ENCODE measurements around the gene HOXD8.
A peak's percentile ranks its signal among the peaks of the same experiment; 100 is the strongest.

The HOXD8 gene

DNA sequence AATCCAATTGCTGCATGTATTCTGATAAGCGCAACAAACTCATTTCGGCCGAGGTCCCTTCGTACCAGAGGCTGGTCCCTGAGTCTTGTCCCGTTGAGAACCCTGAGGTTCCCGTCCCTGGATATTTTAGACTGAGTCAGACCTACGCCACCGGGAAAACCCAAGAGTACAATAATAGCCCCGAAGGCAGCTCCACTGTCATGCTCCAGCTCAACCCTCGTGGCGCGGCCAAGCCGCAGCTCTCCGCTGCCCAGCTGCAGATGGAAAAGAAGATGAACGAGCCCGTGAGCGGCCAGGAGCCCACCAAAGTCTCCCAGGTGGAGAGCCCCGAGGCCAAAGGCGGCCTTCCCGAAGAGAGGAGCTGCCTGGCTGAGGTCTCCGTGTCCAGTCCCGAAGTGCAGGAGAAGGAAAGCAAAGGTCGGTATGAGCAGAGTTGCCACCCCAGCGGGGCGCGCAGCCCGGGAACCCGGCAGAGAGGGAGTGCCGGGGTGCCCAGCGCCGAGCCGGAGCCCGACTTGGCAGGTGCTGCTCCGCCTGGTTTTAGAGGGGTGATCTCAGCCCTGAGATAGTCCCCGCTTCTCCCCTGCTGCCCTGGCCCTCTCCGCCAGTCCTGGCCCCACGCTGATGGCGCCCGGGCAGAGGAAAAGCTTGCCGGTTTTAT is 12.2 kb upstream of the HOXD8 start:
- DNase-seq, result no peak

DNA sequence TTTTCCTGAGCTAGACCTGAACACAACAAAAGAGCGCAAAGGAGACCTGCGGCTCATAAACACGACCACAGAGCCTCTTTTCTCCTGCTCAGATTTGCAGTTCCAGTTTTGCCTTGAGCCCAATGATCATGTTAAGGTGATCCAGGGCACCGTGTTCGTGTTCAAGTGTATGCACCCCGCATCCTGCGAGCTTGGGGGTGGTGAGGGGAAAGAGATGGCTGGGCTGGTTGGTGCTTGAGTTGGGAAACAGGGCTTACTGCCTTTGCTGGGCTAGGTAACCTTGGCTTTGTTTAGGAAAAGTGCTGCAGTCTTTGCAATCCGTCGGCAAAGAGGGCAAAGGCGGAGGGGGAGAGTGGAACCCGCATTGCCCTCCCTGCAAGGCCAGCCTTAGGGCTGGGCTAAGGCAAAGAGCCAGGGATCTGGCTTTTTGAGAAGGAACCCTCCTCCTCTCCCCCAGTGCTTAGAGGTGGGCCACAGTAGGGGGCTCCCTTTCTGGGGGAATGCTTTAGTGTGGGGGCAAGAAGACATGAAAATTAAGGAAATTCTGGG is 11.6 kb upstream of the HOXD8 start:
- DNase-seq, result no peak

GRCh38 chr2:176118601-176119339 is 10.7 kb upstream of the HOXD8 start:
- DNase-seq, result no peak

- DNase-seq, result no peak
Measured at GRCh38 chr2:176120364-176121189, 8.9 kb upstream of the HOXD8 start.

- no peak for DNase-seq
Measured at GRCh38 chr2:176121190-176122051, 8.1 kb upstream of the HOXD8 start.

GRCh38 chr2:176122052-176122682 is 7.3 kb upstream of the HOXD8 start:
- DNase-seq, result no peak

GRCh38 chr2:176122683-176123410 is 6.7 kb upstream of the HOXD8 start, which contains the start of gene HOXD9:
HOXD9 (plus strand) TSS chr2:176122719; CDS start chr2:176122769, 50 bp downstream.
- no peak for DNase-seq

GRCh38 chr2:176123411-176124109 is 5.9 kb upstream of the HOXD8 start:
- DNase-seq, result no peak

DNA sequence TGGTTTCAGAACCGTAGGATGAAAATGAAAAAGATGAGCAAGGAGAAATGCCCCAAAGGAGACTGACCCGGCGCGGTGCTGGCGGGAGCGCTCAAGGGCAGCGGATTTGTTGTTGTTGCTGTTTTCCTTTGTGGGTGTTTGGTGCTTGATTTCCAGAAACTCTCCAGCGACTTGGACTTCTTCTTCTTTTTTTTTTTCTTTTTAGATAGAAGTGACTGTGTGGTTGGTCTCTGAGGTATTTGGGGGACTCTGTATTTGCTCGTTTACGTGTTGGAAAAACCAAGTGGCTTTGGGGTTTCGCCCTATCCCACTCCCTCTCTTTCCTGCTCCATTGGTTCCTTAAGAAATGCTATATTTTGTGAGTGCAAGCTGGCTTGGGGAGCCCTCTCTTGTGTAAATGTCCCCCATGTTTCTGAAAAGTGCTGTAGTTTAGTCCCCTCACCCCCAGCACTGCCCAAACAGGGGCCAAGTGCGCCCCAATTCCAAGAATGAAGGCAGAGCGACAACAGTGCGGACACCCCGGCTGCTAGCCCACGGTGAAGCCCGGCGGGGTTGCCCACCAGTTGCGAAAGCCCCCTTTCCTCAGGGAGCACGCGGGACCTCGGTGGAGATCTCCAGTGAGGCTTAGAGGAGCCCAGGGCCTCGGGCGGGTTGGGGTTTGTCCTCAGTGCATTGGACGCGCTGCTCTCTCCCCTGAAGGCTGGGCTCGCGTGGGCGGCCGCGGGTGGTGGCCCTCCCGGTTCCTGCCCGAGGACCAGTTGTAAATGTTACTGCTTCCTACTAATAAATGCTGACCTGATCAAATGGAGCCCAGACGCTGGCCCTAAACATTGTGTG is 5.2 kb upstream of the HOXD8 start:
- DNase-seq, result no peak

DNA sequence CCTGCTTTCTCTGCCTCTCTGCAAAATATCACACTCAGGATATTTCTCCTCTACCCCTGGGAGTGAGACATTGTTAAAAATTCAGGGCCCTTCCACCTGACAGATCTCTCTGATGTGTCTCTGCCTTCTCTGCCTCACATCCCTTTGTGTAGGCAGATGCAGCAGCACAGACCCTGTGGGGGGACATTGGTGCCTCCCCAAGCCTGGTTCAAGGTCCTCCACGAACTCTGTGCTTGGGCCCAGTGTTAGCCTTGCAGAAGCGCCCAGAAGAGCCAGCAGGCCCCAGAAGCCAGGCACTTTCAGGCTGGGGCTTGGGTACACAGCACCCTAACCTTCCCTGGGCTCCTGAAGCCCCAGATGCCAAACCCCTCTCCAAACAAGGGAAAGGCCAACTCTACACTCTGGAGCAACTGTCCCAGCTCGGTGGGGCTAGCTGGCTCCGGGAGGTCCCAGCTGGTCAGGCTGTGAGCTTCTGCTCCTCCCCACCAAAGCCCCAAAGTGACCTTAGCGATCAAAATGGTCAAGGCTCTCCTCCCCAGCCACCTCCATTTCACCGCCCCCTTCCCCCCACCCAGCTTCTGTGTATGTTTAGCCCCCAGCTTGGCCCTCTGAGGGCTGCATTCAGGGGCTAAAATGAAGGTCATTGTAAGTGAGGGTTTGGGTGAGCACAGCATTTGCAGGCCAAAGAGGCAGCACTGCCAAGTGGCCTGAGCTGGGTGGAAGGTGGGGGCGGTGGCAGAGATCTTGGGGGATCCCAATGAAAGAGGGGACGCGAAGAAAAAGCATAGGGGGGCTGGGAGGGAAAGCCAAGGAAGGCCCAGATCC is 4.3 kb upstream of the HOXD8 start:
- no peak for DNase-seq

- no peak for DNase-seq
Measured at GRCh38 chr2:176125772-176126054, 3.8 kb upstream of the HOXD8 start.

GRCh38 chr2:176126929-176127773 is 2.4 kb upstream of the HOXD8 start:
- DNase-seq, result peak; percentile 59 to 68

GRCh38 chr2:176127774-176128072 is 1.8 kb upstream of the HOXD8 start:
- no peak for DNase-seq

DNA sequence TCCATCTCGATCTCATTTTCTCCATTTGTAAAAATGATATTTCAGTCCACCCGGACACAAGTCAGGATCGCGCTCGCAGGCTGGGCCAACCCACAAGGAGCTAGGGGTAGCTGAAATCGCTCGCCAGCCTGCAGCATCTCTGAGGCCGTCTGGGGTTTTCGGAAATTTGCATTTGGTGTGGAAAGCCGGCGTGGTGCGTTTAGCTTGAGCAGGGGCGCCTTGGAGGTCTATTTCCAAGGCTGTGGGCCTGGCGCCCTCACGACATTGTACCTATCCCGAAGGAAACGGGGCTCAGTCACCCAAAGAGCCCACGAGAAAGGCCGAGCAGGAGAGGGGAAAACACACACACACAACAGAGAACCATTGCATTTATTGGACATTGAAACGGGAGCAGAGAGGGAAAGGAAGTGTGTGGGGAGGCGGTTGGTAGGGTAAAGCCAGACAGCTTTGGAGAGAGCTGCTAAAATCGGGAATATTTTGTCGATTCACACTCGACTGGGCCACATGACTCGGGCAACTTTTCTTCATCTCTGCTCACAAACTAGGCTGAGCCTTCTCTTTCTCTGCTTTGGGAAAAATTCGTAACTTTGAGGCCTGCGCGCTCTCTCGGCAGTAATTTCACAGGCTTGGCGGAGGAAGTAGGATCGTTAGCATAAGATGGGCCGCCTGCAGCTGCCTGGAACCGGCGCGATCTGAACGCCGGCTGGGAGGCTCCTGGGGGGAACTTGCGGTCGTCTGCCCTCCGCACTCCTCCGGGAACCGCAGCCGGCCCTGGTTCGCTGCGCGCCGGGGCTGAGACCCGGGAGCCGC is 1.1 kb upstream of the HOXD8 start:
- no peak for DNase-seq

- no peak for DNase-seq
Measured at GRCh38 chr2:176129813-176130146, 275 bp downstream of the HOXD8 start.

DNA sequence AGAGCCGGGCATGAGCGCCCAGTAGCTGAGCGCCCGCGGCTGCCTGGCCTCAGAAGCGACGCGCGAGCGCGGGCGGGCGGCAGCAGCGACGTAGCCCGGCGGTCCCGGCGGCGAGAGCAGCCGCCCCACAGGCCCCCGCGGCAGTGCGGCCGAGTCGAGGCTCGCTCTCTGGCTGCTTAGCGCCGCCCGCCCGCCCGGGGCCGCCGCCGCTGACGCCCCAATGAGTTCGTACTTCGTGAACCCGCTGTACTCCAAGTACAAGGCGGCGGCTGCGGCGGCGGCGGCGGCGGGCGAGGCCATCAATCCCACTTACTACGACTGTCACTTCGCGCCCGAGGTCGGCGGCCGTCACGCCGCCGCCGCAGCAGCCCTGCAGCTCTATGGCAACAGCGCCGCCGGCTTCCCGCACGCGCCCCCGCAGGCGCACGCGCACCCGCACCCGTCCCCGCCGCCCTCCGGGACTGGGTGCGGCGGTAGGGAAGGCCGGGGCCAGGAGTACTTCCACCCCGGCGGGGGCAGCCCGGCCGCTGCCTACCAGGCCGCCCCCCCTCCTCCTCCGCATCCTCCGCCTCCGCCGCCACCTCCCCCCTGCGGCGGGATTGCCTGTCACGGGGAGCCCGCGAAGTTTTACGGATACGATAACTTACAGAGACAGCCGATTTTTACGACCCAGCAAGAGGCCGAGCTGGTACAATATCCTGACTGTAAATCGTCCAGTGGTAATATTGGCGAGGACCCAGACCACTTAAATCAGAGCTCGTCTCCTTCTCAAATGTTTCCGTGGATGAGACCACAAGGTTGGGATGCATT is 847 bp downstream of the HOXD8 start:
- no peak for DNase-seq

Data from CD4-positive, alpha-beta T cell treated with Interleukin-4 for 1 hour (primary cell).